Measurements from ENCODE around the gene RGL1.
"Not testable (repeated sequence)": the region's sequence is repeated elsewhere in the genome, so short reads cannot be mapped to it uniquely, and the experiment has no call there.

The RGL1 gene

DNA sequence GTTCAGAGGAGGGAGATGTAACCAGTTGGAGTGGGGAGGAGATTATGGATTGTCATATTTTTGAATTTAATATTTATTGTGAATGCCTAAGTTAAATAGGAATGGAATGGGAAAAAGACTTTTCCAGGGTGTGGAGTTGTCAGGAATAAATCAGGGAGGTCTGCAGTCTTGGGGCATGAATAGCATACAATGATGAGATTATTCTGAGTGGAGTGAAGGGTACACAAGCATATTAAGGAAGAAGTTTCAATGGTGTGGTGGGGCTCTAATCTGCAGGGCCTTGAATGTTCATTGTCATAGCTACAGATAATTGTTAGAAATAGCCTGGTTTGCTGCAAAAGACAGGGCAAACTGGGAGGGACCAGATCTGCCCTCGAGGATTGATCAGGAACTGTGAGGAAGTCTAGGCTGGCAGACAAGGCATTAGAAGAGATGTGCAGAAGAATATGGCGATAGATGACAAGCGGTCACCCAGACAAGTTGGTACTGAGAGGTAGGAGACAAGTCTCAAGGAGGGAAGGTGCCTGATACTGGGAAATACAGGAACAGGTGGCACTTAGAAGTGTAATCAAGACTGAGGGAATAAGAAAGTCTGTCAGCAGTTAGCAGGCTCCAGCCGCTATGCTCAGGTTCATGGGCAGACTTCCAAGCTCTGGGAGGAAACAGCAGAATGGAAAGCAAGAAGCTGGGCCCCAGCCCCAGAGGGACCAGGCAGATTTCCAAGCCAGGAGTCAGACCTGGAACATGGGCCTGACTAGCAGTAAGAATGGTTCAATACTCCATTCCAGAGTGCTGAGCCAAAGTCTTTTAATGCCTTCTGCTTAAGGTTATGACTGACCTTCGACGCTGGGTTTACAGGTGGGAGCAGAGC is 20.9 kb upstream of the RGL1 start:
- DNase-seq (ENCODE audit: low read depth): peak; percentile 59
- TF ChIP-seq, protein P1, sequence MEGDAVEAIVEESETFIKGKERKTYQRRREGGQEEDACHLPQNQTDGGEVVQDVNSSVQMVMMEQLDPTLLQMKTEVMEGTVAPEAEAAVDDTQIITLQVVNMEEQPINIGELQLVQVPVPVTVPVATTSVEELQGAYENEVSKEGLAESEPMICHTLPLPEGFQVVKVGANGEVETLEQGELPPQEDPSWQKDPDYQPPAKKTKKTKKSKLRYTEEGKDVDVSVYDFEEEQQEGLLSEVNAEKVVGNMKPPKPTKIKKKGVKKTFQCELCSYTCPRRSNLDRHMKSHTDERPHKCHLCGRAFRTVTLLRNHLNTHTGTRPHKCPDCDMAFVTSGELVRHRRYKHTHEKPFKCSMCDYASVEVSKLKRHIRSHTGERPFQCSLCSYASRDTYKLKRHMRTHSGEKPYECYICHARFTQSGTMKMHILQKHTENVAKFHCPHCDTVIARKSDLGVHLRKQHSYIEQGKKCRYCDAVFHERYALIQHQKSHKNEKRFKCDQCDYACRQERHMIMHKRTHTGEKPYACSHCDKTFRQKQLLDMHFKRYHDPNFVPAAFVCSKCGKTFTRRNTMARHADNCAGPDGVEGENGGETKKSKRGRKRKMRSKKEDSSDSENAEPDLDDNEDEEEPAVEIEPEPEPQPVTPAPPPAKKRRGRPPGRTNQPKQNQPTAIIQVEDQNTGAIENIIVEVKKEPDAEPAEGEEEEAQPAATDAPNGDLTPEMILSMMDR (conservative IDR thresholded peaks at IDR 0.05; ENCODE audit: low read length): no peak
- no peak overlapping the region for H3K4me3 ChIP-seq (ENCODE audit: low read length)

- H3K4me3 ChIP-seq (ENCODE audit: low read length); DNase-seq (ENCODE audit: low read depth): not testable (repeated sequence)
Measured at GRCh38 chr1:183785921-183786320, 19.0 kb upstream of the RGL1 start.

- no peak for DNase-seq (ENCODE audit: low read depth)
- TF ChIP-seq, protein P1 (conservative IDR thresholded peaks at IDR 0.05; ENCODE audit: low read length): no peak
- H3K4me3 ChIP-seq (ENCODE audit: low read length): no peak overlapping the region
Measured at GRCh38 chr1:183787704-183788103, 17.2 kb upstream of the RGL1 start.

DNA sequence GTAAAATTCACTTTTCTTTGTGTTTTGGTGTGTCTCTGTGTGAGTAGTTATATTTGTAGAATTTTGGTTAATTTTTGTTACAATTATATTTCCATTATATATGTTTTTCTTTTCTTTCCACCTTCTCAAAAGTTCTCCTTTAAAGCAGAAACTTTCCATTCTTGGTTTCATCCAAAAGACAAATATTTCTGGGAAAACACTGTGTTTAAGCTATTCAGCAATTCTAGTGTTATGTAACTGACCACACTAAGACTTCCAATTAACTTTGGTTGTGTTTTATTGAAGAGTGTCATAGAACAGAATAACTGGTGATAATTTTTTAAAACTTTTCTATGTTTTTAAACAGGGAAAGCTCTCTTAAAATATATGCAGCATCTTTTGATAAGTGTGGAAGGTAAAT is 13.6 kb upstream of the RGL1 start:
- TF ChIP-seq, protein P1 (conservative IDR thresholded peaks at IDR 0.05; ENCODE audit: low read length): no peak
- no peak for DNase-seq (ENCODE audit: low read depth)
- H3K4me3 ChIP-seq (ENCODE audit: low read length): no peak overlapping the region

GRCh38 chr1:183792300-183792699 is 12.6 kb upstream of the RGL1 start:
- TF ChIP-seq, protein P1 (conservative IDR thresholded peaks at IDR 0.05; ENCODE audit: low read length): no peak
- no peak for DNase-seq (ENCODE audit: low read depth)
- H3K4me3 ChIP-seq (ENCODE audit: low read length): no peak overlapping the region

DNA sequence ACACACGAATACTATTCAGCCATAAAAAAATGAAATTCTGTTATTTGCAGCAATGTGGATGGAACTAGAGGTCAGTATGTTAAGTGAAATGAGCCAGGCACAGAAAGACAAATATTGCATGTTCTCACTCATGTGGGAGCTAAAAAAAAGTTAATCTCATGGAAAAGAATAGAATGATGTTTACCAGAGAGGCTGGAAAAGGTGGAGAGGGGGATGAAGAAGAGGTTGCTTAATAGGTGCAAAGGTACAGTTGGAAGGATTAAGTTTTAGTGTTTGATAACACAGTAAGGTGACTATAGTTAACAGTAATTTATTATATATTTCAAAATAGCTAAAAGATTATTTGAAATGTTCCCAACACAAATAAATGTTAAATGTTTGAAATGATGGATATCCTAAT is 10.8 kb upstream of the RGL1 start:
- no peak overlapping the region for H3K4me3 ChIP-seq (ENCODE audit: low read length)
- TF ChIP-seq, protein P1 (conservative IDR thresholded peaks at IDR 0.05; ENCODE audit: low read length): no peak
- no peak for DNase-seq (ENCODE audit: low read depth)

DNA sequence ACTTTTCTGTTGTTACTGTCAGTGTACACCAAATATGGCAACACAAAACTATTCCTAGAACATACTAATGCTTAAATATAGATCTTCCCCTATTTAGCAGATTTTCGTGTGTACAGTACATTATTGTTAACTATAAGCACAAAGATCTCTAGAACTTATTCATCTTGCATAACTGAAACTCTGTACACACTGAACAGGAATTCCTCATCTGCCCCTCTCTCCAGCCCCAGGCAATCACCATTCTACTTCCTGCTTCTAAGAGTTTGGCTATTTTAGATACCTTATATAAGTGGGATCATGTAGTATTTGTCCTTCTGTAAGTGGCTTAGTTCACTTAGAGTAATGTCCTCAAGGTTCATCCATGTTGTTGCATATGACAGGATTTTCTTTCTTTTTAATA is 4.5 kb upstream of the RGL1 start:
- H3K4me3 ChIP-seq (ENCODE audit: low read length): no peak overlapping the region
- no peak for DNase-seq (ENCODE audit: low read depth)
- TF ChIP-seq, protein P1 (conservative IDR thresholded peaks at IDR 0.05; ENCODE audit: low read length): no peak

Data from AG10803 (cell line).